NT2/D1 (cell line): ENCODE data around the gene FUBP3.

Experiments
- DNase-seq: peaks from one replicate; pipeline ENCODE4 v3.0.0-alpha.2; 2011; ENCODE audit warnings: low read depth, low spot score
- H3K27me3 ChIP-seq: 2 replicates; pipeline ENCODE4 v1.6.0; 2011; ENCODE audit warnings: mild to moderate bottlenecking; ENCODE audit not compliant: insufficient read length, insufficient read depth
- H3K36me3 ChIP-seq: 2 replicates; pipeline ENCODE4 v1.6.1; 2011; ENCODE audit warnings: mild to moderate bottlenecking, low read length, mixed read lengths; ENCODE audit not compliant: insufficient read depth, insufficient read length
- H3K4me1 ChIP-seq: 2 replicates; pipeline ENCODE4 v1.5.1; 2011; ENCODE audit not compliant: insufficient read depth, insufficient read length
- H3K4me3 ChIP-seq: 2 replicates; pipeline ENCODE4 v1.5.1; 2011; ENCODE audit warnings: low read depth; ENCODE audit not compliant: insufficient read length
- H3K9ac ChIP-seq: 2 replicates; pipeline ENCODE4 v1.6.0; 2011; ENCODE audit warnings: low read depth; ENCODE audit not compliant: insufficient read length
- H3K9me3 ChIP-seq: 2 replicates; pipeline ENCODE4 v1.5.1; 2011; ENCODE audit warnings: mild to moderate bottlenecking, low read length; ENCODE audit not compliant: insufficient read depth
- SUZ12 ChIP-seq: IDR thresholded peaks from 2 replicates; pipeline ENCODE4 v1.6.1; 2011; ENCODE audit not compliant: insufficient read length, insufficient read depth; ENCODE audit errors: extremely low read depth
- YY1 ChIP-seq: IDR thresholded peaks from 2 replicates; pipeline ENCODE4 v1.6.1; 2011; ENCODE audit not compliant: insufficient read length, insufficient read depth
- ZNF274 ChIP-seq: IDR thresholded peaks from 2 replicates; pipeline ENCODE4 v1.6.1; 2011; ENCODE audit warnings: mild to moderate bottlenecking, low read depth, low read length

Gene FUBP3

DNA sequence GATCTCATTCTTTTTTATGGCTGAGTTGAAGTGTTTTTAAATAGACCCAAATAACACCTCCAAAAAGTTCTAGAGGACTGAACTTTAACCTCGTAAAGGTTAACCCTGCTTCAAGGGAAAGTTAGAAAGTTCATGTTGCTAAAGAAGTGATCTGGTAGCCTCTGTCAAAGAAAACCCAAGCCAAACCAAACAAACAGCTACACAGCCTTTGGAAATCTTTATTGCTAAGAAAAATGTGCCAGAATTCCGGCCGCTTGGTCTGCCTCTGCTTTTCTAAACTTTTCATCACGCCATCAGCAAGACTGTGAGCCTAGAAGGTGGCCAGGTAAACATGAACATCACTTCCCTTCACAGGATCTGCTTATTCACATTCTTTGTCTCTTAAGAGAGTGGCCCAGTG is 17.9 kb downstream of the FUBP3 start:
- Histone ChIP-seq H3K4me1 (peaks cover 2% of the 10 kb centered on the region), H3K4me3 (no peak overlapping the region), H3K27me3 (no peaks in the 10 kb centered on the region), H3K36me3 (peaks cover 80% of the 10 kb centered on the region), H3K9ac (no peak overlapping the region), H3K9me3 (no peaks in the 10 kb centered on the region)
- TF ChIP-seq ZNF274 (no peak), SUZ12 (no peak), YY1 (no peak)
- no peak for DNase-seq

DNA sequence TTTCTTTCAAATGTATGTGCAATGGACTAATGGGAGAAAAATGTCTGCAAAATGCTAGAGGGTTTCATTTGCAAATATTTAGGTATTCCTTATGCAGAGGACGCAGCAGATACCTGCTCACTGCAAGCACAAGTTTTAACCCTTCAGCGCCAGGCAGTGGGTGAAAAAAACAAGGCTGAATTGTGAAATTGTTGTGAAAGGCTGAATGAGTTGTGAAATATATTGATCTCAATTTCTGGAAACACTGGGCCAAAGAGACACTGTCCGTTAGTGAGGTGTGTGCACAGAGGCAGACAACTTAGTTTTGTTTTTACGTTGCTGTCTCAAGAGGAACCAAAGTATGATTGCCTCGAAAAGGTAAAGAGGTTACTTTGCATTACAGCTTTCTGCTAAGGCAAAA is 18.8 kb downstream of the FUBP3 start:
- Histone ChIP-seq H3K4me3 (no peak overlapping the region), H3K36me3 (peaks cover 79% of the 10 kb centered on the region), H3K4me1 (peaks cover 2% of the 10 kb centered on the region), H3K9ac (no peak overlapping the region), H3K9me3 (no peaks in the 10 kb centered on the region), H3K27me3 (no peaks in the 10 kb centered on the region)
- no peak for DNase-seq
- TF ChIP-seq YY1 (no peak), ZNF274 (no peak), SUZ12 (no peak)

DNA sequence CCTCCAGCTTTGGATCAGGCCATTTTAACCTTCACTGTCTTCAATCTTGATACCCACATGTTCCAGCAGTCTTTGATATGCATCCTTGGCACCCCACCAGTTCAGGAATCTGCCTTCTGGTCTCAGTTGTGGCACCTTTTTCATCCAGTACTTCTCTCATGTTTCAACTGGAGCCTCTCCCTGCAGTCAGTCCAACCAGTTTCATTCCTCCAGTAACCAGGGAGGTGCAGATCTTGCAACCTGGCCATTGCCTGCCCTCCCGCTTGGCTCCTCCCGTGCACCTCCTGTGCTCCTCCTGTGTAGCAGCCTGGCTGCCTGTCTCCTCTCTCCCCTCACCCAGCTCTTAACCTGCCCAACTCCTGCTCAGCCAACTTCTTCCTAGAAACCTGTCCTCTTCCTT is 20.2 kb downstream of the FUBP3 start:
- no peaks in the 10 kb centered on the region for H3K27me3 ChIP-seq
- H3K4me3 ChIP-seq: no peak overlapping the region
- H3K9me3 ChIP-seq: no peaks in the 10 kb centered on the region
- no peak overlapping the region for H3K9ac ChIP-seq
- H3K36me3 ChIP-seq: peaks cover 83% of the 10 kb centered on the region
- TF ChIP-seq SUZ12 (no peak), ZNF274 (no peak), YY1 (no peak)
- H3K4me1 ChIP-seq: peaks cover 2% of the 10 kb centered on the region
- peak; percentile 30 for DNase-seq

DNA sequence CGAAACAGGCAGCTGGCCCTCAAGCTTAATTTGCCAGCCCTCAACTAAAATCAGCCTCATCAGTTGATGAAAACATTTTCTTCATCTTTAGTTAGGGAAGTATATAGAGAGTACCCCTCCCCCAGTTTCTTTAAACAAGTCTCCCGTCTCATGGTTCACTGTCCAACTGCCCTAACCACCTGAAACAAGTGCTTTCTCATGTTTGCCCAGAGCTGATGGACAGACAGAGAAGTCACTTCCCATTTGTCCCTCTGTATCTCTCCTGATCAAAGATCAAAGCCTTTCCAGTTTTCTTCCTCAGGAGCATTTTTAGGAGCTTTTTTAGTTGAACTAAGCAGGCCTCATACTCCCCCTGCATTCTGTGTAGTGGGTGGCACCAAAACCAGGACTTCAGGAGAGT is 21.7 kb downstream of the FUBP3 start:
- H3K4me1 ChIP-seq: peaks cover 2% of the 10 kb centered on the region
- no peak overlapping the region for H3K4me3 ChIP-seq
- H3K36me3 ChIP-seq: peaks cover 77% of the 10 kb centered on the region
- H3K9ac ChIP-seq: no peak overlapping the region
- no peaks in the 10 kb centered on the region for H3K27me3 ChIP-seq
- no peak for DNase-seq
- no peaks in the 10 kb centered on the region for H3K9me3 ChIP-seq
- no peak for TF ChIP-seq ZNF274
- no peak for TF ChIP-seq SUZ12
- no peak for TF ChIP-seq YY1

DNA sequence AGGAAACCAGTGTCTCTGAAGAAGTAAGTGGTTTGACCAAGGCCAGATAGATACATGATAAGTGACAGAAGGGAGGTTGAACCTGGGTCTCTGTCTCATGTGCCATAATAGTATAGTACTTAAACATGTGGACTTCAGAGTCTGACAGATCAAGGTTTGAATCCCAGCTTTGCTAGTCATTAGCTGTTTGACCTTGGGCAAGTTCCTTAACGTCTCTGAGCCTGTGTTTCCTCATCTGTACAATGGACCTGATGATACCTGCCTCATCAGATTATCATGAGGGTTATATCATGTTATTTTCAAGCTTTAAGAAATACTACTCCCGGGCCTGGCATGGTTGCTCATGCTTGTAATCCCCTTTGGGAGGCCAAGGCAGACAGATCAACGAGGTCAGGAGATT is 24.9 kb downstream of the FUBP3 start:
- TF ChIP-seq SUZ12 (no peak), YY1 (no peak), ZNF274 (no peak)
- Histone ChIP-seq H3K4me1 (peaks cover 7% of the 10 kb centered on the region), H3K9me3 (no peaks in the 10 kb centered on the region), H3K4me3 (no peak overlapping the region), H3K27me3 (no peaks in the 10 kb centered on the region), H3K36me3 (peaks cover 68% of the 10 kb centered on the region), H3K9ac (no peak overlapping the region)
- DNase-seq: no peak

DNA sequence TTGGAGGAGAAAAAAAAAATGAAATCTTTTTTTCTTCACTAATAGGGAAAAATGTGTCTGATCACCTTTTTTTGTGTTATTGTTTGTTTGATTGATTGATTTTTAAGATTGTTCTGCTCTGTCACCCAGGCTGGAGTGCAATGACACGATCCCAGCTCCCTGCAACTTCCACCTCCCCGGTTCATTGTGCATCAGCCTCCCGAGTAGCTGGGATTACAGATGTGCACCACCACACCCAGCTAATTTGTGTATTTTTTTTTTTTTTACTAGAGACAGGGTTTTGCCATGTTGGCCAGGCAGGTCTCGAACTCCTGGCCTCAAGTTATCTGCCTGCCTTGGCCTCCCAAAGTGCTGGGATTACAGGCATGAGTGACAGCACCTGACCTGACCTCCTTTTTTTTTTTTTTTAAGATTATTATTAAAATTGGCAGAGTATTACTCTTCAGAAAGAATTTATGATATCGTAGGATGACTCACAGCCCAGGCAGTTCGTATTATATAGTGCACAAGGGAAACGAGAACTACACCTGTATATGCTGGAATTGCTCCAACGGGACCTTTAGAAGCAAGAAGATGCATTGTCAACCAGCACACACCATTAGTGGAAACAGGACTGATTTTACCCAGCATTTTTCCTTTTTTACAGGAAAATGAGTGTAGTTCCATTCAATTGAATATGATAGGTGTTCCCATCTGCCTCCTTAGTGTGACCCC is 27.7 kb downstream of the FUBP3 start:
- H3K9me3 ChIP-seq: no peaks in the 10 kb centered on the region
- no peak overlapping the region for H3K4me3 ChIP-seq
- H3K9ac ChIP-seq: no peak overlapping the region
- no peak for DNase-seq
- H3K36me3 ChIP-seq: peaks cover 69% of the 10 kb centered on the region
- H3K4me1 ChIP-seq: peaks cover 5% of the 10 kb centered on the region
- H3K27me3 ChIP-seq: no peaks in the 10 kb centered on the region
- TF ChIP-seq ZNF274 (no peak), SUZ12 (no peak), YY1 (no peak)

DNA sequence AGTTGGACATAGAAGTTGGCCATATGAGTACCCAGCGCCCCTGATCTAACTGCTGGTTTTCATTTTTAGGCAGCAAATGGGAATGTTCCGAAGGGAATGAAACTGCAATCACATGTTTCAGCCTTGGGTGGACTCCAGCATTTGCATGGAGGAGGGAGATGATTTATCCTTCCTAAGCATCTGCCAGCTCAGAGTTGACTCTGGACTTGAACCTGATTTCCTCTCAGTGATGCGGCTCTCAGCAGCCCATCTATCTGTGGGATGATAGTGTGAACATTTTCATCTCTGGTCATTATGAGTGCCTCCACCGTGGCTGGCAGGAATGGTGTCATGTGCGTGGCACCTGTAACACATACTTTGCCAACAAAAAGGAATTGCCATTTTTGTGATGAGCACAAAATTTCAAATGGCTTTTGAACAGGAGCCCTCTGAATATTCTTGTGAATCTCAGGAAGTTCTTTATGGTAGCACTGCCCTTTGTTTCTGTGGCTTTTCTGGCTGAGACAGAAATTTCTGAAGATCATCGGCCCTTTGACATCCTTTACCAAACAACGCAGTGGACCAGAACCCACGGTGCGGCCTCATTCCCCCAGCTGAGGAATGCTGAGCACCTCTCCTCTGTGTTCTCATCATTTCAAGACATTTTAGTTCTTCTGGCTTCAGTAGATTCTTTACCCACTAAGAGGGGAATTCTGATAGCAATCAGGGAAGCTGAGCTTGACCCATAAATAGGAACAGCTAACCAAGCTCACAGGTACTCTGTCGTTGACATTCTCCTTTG is 28.5 kb downstream of the FUBP3 start:
- peaks cover 5% of the 10 kb centered on the region for H3K4me1 ChIP-seq
- DNase-seq: no peak
- H3K36me3 ChIP-seq: peaks cover 69% of the 10 kb centered on the region
- no peaks in the 10 kb centered on the region for H3K9me3 ChIP-seq
- H3K9ac ChIP-seq: no peak overlapping the region
- no peak overlapping the region for H3K4me3 ChIP-seq
- no peaks in the 10 kb centered on the region for H3K27me3 ChIP-seq
- no peak for TF ChIP-seq ZNF274
